Measurements from ENCODE around the gene FXYD5.

Gene FXYD5

GRCh38 chr19:35157431-35157830, 2.9 kb downstream of the FXYD5 start:
- no peak for DNase-seq (ENCODE audit: low spot score)

GRCh38 chr19:35159606-35160005, 5.1 kb downstream of the FXYD5 start:
- DNase-seq (ENCODE audit: low spot score) = no peak

- DNase-seq (ENCODE audit: low spot score) = no peak
Measured at GRCh38 chr19:35160629-35161433, 6.3 kb downstream of the FXYD5 start.

GRCh38 chr19:35161434-35161743, 6.9 kb downstream of the FXYD5 start:
- no peak for DNase-seq (ENCODE audit: low spot score)

GRCh38 chr19:35162471-35163326, 8.2 kb downstream of the FXYD5 start:
- no peak for DNase-seq (ENCODE audit: low spot score)

GRCh38 chr19:35164418-35164817, 9.9 kb downstream of the FXYD5 start:
- DNase-seq (ENCODE audit: low spot score) = no peak

- DNase-seq (ENCODE audit: low spot score) = no peak
Measured at GRCh38 chr19:35165200-35166058, 10.9 kb downstream of the FXYD5 start.

GRCh38 chr19:35166100-35167063, 11.8 kb downstream of the FXYD5 start:
- DNase-seq (ENCODE audit: low spot score) = no peak

GRCh38 chr19:35167251-35168119, 12.9 kb downstream of the FXYD5 start:
- no peak for DNase-seq (ENCODE audit: low spot score)

- DNase-seq (ENCODE audit: low spot score) = peak; percentile 31
Measured at GRCh38 chr19:35168196-35168595, 13.7 kb downstream of the FXYD5 start.

GRCh38 chr19:35169221-35169995, 14.9 kb downstream of the FXYD5 start:
- DNase-seq (ENCODE audit: low spot score) = no peak

GRCh38 chr19:35170359-35171061, 16.0 kb downstream of the FXYD5 start:
- DNase-seq (ENCODE audit: low spot score) = no peak

GRCh38 chr19:35171730-35172129, 17.2 kb downstream of the FXYD5 start:
- no peak for DNase-seq (ENCODE audit: low spot score)

- DNase-seq (ENCODE audit: low spot score) = no peak
Measured at GRCh38 chr19:35174226-35174625, 19.7 kb downstream of the FXYD5 start.

GRCh38 chr19:35176181-35176570, 21.6 kb downstream of the FXYD5 start:
- DNase-seq (ENCODE audit: low spot score) = no peak

GRCh38 chr19:35177377-35178274, 23.1 kb downstream of the FXYD5 start:
- no peak for DNase-seq (ENCODE audit: low spot score)

- DNase-seq (ENCODE audit: low spot score) = no peak
Measured at GRCh38 chr19:35178701-35179100, 24.2 kb downstream of the FXYD5 start.

GRCh38 chr19:35179830-35180229, 25.3 kb downstream of the FXYD5 start:
- no peak for DNase-seq (ENCODE audit: low spot score)

All from AG20443 (cell line).